Measurements from ENCODE around the gene TSPAN16.

TSPAN16 gene

DNA sequence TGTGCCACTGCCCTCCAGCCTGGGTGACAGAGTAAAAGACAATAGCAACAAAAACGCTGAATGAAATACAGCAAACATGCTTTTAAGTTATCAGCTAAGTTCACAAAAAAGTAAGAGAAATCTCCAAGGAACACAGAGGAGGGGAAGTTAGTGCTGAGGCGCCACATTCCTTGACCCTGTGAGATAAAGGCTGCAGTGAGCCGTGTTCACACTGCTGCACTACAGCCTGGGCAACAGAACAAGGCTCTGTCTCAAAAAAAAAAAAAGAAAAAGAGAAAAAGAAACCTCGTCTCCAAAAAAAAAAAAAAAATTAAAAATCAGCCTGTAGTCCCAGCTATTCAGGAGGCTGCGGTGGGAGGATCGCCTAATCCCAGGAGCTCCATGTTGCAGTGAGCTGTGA lies 17.3 kb upstream of the TSPAN16 start:
- TF ChIP-seq, protein P1, sequence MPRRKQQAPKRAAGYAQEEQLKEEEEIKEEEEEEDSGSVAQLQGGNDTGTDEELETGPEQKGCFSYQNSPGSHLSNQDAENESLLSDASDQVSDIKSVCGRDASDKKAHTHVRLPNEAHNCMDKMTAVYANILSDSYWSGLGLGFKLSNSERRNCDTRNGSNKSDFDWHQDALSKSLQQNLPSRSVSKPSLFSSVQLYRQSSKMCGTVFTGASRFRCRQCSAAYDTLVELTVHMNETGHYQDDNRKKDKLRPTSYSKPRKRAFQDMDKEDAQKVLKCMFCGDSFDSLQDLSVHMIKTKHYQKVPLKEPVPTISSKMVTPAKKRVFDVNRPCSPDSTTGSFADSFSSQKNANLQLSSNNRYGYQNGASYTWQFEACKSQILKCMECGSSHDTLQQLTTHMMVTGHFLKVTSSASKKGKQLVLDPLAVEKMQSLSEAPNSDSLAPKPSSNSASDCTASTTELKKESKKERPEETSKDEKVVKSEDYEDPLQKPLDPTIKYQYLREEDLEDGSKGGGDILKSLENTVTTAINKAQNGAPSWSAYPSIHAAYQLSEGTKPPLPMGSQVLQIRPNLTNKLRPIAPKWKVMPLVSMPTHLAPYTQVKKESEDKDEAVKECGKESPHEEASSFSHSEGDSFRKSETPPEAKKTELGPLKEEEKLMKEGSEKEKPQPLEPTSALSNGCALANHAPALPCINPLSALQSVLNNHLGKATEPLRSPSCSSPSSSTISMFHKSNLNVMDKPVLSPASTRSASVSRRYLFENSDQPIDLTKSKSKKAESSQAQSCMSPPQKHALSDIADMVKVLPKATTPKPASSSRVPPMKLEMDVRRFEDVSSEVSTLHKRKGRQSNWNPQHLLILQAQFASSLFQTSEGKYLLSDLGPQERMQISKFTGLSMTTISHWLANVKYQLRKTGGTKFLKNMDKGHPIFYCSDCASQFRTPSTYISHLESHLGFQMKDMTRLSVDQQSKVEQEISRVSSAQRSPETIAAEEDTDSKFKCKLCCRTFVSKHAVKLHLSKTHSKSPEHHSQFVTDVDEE (CRISPR knock-in tag; IDR thresholded peaks at IDR 0.05): no peak
- TF ChIP-seq ZC3H10 (CRISPR knock-in tag; IDR thresholded peaks at IDR 0.05) (no peak), ZFP3 (CRISPR knock-in tag; IDR thresholded peaks at IDR 0.05) (no peak), TOX (CRISPR knock-in tag; IDR thresholded peaks at IDR 0.05; ENCODE audit: borderline replicate concordance) (no peak), ARNTL (CRISPR knock-in tag; IDR thresholded peaks at IDR 0.05; ENCODE audit: borderline replicate concordance, low read depth) (no peak), OSR1 (CRISPR knock-in tag; IDR thresholded peaks at IDR 0.05) (no peak), CSRNP3 (CRISPR knock-in tag; IDR thresholded peaks at IDR 0.05) (no peak), SNAI2 (CRISPR knock-in tag; IDR thresholded peaks at IDR 0.05) (no peak)
- ATAC-seq: no peak

DNA sequence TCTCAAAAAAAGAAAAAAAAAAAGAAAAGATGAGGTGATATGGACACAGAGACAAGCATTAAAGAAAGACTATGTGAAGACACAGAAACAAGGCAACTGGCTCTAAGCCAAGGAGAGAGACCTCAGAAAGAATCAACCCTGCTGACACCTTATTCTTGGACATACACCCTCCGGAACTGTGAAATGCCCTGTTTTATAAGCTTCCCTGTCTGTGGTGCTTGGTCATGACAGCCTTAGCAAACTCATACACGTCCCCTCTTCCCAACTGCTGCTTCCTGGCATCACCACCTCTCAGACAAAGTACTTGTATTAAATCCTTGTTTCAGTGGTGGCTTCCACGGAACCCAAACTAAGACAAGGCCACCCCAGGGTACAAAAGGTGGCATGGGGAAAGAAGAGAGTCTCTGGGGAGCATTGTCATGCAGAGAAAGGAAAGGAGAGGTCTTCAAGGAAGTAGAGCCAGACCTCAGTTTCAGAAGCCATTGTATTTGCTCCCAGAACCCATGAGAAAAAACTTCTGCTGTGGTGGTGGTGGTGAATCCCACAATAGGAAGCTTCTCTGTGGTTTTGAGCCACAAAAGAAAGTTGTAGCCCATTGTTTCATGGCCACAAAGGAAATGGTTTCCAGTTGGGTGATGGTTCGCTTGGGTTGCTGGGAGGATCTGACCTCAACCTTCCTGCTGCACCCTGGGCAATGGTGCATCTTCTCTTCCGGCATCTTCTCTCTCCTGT lies 16.3 kb upstream of the TSPAN16 start:
- no peak for ATAC-seq

More for the DNA sequence above, 16.3 kb upstream of the TSPAN16 start:
- TF ChIP-seq ISL1 (CRISPR knock-in tag; IDR thresholded peaks at IDR 0.05) (no peak), ZFP30 (CRISPR knock-in tag; IDR thresholded peaks at IDR 0.05) (no peak), ZNF565 (CRISPR knock-in tag; conservative IDR thresholded peaks at IDR 0.05; ENCODE audit: low read depth) (no peak), RARB (CRISPR knock-in tag; IDR thresholded peaks at IDR 0.05) (no peak), CSDC2 (CRISPR knock-in tag; IDR thresholded peaks at IDR 0.05) (no peak), ZNF8 (CRISPR knock-in tag; IDR thresholded peaks at IDR 0.05) (no peak), ZFP3 (CRISPR knock-in tag; IDR thresholded peaks at IDR 0.05) (no peak), ESRRG (CRISPR knock-in tag; IDR thresholded peaks at IDR 0.05) (no peak), BACH2 (CRISPR knock-in tag; IDR thresholded peaks at IDR 0.05; ENCODE audit: borderline replicate concordance) (no peak), ARNTL (CRISPR knock-in tag; IDR thresholded peaks at IDR 0.05; ENCODE audit: borderline replicate concordance, low read depth) (no peak), PATZ1 (CRISPR knock-in tag; IDR thresholded peaks at IDR 0.05; ENCODE audit: borderline replicate concordance) (no peak), OSR1 (CRISPR knock-in tag; IDR thresholded peaks at IDR 0.05) (no peak), GLIS3 (CRISPR knock-in tag; IDR thresholded peaks at IDR 0.05) (no peak)
- TF ChIP-seq, protein P1 (CRISPR knock-in tag; IDR thresholded peaks at IDR 0.05): no peak
- TF ChIP-seq, protein P2, sequence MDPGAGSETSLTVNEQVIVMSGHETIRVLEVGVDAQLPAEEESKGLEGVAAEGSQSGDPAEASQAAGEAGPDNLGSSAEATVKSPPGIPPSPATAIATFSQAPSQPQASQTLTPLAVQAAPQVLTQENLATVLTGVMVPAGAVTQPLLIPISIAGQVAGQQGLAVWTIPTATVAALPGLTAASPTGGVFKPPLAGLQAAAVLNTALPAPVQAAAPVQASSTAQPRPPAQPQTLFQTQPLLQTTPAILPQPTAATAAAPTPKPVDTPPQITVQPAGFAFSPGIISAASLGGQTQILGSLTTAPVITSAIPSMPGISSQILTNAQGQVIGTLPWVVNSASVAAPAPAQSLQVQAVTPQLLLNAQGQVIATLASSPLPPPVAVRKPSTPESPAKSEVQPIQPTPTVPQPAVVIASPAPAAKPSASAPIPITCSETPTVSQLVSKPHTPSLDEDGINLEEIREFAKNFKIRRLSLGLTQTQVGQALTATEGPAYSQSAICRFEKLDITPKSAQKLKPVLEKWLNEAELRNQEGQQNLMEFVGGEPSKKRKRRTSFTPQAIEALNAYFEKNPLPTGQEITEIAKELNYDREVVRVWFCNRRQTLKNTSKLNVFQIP (CRISPR knock-in tag; IDR thresholded peaks at IDR 0.05; ENCODE audit: borderline replicate concordance, low read depth): no peak
